Measurements from ENCODE around the gene AGPAT1. TPM values are rescaled to one million over a fixed set of nuclear protein-coding genes. Genes with fewer than 3 reads are reported as not detected.

AGPAT1 gene, protein sequence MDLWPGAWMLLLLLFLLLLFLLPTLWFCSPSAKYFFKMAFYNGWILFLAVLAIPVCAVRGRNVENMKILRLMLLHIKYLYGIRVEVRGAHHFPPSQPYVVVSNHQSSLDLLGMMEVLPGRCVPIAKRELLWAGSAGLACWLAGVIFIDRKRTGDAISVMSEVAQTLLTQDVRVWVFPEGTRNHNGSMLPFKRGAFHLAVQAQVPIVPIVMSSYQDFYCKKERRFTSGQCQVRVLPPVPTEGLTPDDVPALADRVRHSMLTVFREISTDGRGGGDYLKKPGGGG
- total RNA-seq, result 20.9 and 29.5 TPM in 2 replicates

DNA sequence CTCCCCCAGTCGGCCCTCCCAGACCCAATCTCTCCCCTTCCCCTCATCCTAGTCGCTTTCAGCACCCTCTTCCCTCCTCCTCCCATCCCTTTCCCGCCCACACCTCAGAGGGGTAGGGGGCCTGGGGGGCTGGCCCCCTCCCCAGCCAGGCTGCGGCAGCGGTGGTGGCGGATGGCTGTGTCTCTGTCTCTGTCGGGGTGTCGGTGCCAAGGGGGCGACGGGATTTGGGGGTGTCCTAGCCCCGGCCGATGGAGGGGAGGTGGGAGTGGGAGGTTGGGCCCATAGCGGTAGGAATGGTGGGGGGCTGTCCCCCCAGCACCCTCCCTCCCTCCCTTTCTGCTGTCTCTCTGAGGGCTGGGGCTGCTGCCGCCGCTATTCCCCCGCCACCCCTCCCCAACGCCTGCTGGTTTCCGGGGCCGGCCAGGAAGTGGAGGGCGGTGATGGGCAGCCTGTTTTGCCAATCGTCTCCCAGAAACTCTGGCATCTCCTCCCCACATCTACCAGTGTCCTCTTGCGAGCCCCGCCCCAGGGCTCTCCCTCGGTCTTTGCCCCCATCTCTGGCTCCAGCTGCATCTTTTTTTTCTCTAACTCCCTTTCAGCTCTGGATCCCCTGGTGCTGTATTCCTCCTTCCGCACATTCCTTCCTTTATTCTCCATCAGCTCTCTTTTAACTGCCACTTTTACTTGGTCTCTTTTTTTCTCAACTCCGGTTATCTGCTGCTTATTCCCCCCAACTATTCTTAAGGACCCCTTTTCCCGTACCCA, at the start of gene AGPAT1:
Gene AGPAT1, minus strand, starts transcription at position 374 of the 765 bp plus-strand sequence. CDS start 4,588 bp downstream, outside the sequence.

GRCh38 chr6:32223258-32224235, 47.7 kb upstream of the AGPAT1 start, which contains the start of gene NOTCH4:
TSS of gene NOTCH4 (minus strand) at chr6:32224067. CDS start at chr6:32223928, 139 bp downstream.

DNA sequence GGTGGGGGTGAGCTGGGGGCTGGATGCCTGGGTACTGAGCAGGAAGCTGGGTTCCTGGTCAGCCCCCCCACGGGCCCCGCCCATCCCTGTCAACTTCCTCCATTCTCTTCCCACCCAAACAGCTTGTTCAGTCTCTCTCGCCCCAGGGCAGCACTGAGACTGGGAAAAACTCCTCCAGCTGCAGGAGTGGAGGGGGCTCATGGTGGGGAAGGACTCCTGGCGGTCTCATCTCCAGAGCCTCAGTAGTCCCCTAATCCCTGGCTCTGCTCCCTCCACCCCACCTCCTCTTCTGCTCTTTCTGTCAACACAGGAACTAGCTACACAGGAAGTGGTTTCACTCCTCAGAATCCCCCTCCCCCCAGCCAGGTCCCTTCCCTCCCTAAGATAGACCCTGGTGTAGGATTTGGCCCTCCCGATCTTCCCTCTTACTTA, 16.7 kb upstream of the AGPAT1 start, which contains the start of gene GPSM3:
Gene GPSM3, minus strand, starts transcription at position 36 of the 432 bp plus-strand sequence. CDS start 130 bp downstream, outside the sequence.

DNA sequence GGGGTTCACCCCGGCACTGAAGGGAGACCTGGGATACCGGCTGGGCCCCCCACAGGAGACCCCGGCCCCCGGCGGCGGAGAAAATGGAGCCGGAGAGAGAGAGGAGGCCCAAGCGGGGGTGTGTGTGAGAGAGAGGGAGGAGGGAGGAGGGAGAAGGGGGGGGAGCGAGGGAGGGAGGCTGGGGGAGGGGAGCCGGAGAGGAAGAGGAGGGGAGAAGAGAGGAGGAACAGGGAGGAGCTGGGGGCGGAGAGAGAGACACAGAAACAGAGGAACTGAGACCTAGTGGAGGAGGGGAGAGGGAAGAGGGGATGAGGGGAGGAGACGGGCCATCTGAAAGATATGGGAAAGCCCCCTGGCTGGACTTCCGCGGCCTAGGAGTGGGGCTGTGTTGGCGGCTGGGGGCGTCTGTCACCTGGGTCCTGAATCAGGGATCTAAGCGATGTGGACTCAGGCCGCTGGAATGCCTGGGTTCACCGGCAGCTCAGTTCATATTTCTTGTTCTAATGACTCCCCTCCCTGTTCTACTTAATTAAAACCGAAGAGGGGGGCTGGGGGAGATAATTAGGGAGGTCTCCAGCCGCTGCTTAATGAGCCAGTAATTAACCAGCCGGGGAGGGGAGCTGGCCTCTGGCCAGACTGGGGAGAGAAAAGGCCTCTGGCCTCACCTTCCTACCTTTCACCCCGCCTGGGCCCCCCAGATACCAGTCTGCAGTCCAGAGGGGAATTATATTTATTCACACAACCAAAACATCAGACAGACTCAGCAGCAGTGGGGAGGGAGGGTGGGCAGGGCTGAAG, 14.4 kb upstream of the AGPAT1 start, which contains the start of gene PBX2:
Gene PBX2, minus strand, starts transcription at position 149 of the 798 bp plus-strand sequence. CDS start 287 bp downstream, outside the sequence.

GRCh38 chr6:32184084-32184640, 8.3 kb upstream of the AGPAT1 start, which contains the start of gene AGER:
TSS of gene AGER (minus strand) at chr6:32184253. CDS start at chr6:32184222, 31 bp downstream.

DNA sequence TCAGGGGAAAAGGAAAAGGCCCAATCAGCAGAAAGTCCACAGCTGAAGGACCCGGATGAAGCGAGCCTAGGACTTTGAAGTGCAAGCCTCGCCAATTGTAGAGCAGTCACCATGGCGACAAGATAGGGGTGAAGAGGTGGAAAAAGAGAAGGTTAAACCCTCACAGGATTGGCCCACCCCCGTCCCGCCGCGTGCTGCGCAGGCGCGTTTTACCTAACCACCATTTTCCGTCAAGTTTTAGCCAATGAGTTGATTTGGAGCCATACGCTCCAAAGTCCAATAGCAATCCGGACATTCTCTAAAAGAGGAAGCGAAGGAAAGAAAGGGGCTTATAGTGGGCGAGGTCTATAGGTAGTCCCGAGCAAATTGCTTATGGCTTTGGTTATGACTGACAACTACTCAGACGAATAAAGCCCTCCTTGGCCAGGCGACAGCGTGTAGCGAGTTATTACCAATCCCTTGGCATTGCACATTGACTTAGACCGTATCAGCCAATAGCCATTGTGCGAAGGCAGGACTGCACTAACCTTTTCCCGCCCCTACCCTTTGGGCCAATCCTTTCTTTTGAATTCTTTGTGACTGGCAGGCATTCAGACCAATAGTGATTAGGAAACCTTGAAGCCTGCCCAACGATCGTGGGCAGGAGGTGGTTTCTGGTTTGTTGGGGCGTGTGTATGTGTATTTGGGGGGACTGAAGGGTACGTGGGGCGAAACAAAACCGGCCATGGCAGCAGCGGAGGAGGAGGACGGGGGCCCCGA, 2.1 kb upstream of the AGPAT1 start, which contains the start of gene RNF5:
Gene RNF5, plus strand, starts transcription at position 618 of the 759 bp plus-strand sequence. Its CDS starts 107 bp downstream, at position 725.

GRCh38 chr6:32164295-32164694, 11.6 kb downstream of the AGPAT1 start, which contains the start of gene EGFL8:
TSS of gene EGFL8 (plus strand) at chr6:32164595. CDS start at chr6:32166166, 1,571 bp downstream.

DNA sequence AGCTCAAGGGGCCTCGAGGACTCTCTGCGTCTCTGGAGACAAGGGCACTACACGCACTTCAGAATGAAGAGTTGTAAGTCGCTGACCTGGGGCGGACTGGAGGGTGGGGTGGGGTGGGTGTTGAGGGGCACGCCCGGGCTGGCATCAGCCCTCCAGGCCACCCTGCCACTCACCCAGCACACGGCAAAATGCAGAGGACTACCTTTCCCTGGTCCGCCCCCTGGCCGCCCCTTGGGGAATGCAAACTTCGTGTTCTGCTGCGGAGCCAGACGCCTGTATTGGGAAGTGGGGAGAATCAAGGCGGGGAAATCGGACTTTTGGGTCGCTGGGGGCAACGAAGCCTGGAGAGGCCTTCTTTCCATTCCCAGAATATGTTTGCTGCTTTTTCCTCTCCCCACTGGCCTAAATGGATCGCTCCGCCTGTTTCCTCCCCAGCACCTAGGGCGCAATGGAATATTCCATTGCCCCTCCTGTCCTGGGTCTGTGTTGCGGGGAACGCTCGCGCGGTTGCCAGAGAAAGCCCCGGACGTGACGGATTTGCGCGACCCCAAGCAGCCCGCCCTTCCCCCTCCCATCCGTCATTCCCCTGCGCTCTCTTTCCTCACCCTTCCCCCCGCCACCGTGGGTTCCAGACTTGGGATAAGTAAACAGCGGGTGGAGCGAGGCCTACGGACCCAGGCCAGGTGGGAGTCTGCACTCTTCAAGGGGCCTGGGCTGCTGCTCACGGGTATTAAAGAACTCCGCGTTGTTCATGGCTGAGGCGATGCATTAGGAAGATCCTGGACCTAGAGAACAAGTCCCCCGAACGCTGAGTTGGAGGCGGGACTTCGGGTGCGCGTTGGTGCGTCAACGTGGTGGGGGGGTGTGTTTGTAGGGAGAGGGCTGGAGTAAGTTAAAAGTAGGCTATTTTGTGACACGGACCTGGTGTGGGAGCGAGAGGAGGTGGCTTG, 22.0 kb downstream of the AGPAT1 start, which contains the start of gene PPT2:
Gene PPT2, plus strand, starts transcription at position 578 of the 950 bp plus-strand sequence. CDS start 454 bp downstream, outside the sequence.

GRCh38 chr6:32151863-32152768, 23.8 kb downstream of the AGPAT1 start, which contains the start of gene PRRT1:
TSS of gene PRRT1 (minus strand) at chr6:32151939. CDS start at chr6:32151827, 112 bp downstream.

GRCh38 chr6:32127717-32128592, 47.9 kb downstream of the AGPAT1 start, which contains the start of gene ATF6B:
TSS of gene ATF6B (minus strand) at chr6:32128246. CDS start at chr6:32128207, 39 bp downstream.

Other genes with a start within 250 kb of the AGPAT1 start
- 5.4 and 8.4 TPM in 2 replicates for gene C2, start 248.4 kb downstream of the AGPAT1 start, total RNA-seq
- gene CFB, start 230.0 kb downstream of the AGPAT1 start, total RNA-seq, result 46.1 and 61.2 TPM in 2 replicates
- gene NELFE, start 217.1 kb downstream of the AGPAT1 start, total RNA-seq, result 87.3 and 111 TPM in 2 replicates
- gene SKIC2, start 216.9 kb downstream of the AGPAT1 start, total RNA-seq, result 54.3 and 84.7 TPM in 2 replicates
- gene DXO, start 203.9 kb downstream of the AGPAT1 start, total RNA-seq, result 11.4 and 12.5 TPM in 2 replicates
- gene C4A, start 194.0 kb downstream of the AGPAT1 start, total RNA-seq, result 7.3 and 11.3 TPM in 2 replicates
- gene C4B, start 161.3 kb downstream of the AGPAT1 start, total RNA-seq, result 5.5 and 9.3 TPM in 2 replicates
- gene CYP21A2, start 137.7 kb downstream of the AGPAT1 start, total RNA-seq, result not detected in 2 replicates
- gene TNXB, start 66.7 kb downstream of the AGPAT1 start, total RNA-seq, result 91.2 and 144 TPM in 2 replicates
- gene ATF6B, start 47.8 kb downstream of the AGPAT1 start, total RNA-seq, result 10.8 and 11.6 TPM in 2 replicates
- 5.3 and 5.8 TPM in 2 replicates for gene FKBPL, start 45.8 kb downstream of the AGPAT1 start, total RNA-seq
- 0.14 and 0.18 TPM in 2 replicates for gene PRRT1, start 24.1 kb downstream of the AGPAT1 start, total RNA-seq
- gene PPT2, start 21.9 kb downstream of the AGPAT1 start, total RNA-seq, result 50.2 and 67.4 TPM in 2 replicates
- 0.57 and 1.2 TPM in 2 replicates for gene EGFL8, start 11.5 kb downstream of the AGPAT1 start, total RNA-seq
- 15.9 and 20.3 TPM in 2 replicates for gene RNF5, start 2.3 kb upstream of the AGPAT1 start, total RNA-seq
- gene AGER, start 8.2 kb upstream of the AGPAT1 start, total RNA-seq, result 0.14 and 0.37 TPM in 2 replicates
- gene PBX2, start 14.1 kb upstream of the AGPAT1 start, total RNA-seq, result 19.2 and 24.8 TPM in 2 replicates
- gene GPSM3, start 16.6 kb upstream of the AGPAT1 start, total RNA-seq, result 0.74 and 0.85 TPM in 2 replicates
- 0.85 and 1.2 TPM in 2 replicates for gene NOTCH4, start 48.0 kb upstream of the AGPAT1 start, total RNA-seq
- not detected in 2 replicates for gene TSBP1, start 195.8 kb upstream of the AGPAT1 start, total RNA-seq
- gene BTNL2, start 231.1 kb upstream of the AGPAT1 start, total RNA-seq, result not detected in 2 replicates